Neural crest cell (in vitro differentiated cells): Measurements from ENCODE around the gene TET3. TPM values are rescaled to one million over a fixed set of nuclear protein-coding genes. Genes with fewer than 3 reads are reported as not detected.

Source experiments
- DNase-seq: peaks from one replicate; pipeline ENCODE4 v3.0.0; 2021; ENCODE audit warnings: low read depth, mixed read lengths, low spot score
- H3K27ac Mint-ChIP-seq: one replicate; pipeline ENCODE4 v1.8.0; 2021; ENCODE audit warnings: mild to moderate bottlenecking, mixed read lengths; ENCODE audit not compliant: unreplicated experiment
- H3K27me3 Mint-ChIP-seq: 2 replicates; pipeline ENCODE4 v1.8.0; 2021; ENCODE audit warnings: low read depth, mild to moderate bottlenecking, mixed read lengths
- H3K36me3 Mint-ChIP-seq: 2 replicates; pipeline ENCODE4 v1.8.0; 2021; ENCODE audit warnings: low read depth, mild to moderate bottlenecking, mixed read lengths
- H3K4me1 Mint-ChIP-seq: 2 replicates; pipeline ENCODE4 v1.8.0; 2021; ENCODE audit warnings: mixed read lengths
- H3K4me3 Mint-ChIP-seq: one replicate; pipeline ENCODE4 v1.8.0; 2021; ENCODE audit warnings: mild to moderate bottlenecking, mixed read lengths
- H3K9me3 Mint-ChIP-seq: 2 replicates; pipeline ENCODE4 v1.8.0; 2021; ENCODE audit warnings: mixed read lengths
- total RNA-seq: library from RNA; stranded (reverse); gene quantifications from 2 replicates; pipeline ENCODE4 v1.2.1, GENCODE V29; 2021
- TF ChIP-seq, protein P1 (sequence below): fragments of 200-600 bp; sonication (generic); conservative IDR thresholded peaks from 2 replicates; pipeline ENCODE4 v1.5.0; 2021; ENCODE audit warnings: antibody characterized with exemption, mild to moderate bottlenecking

The TET3 gene
- total RNA-seq, 1 donor from 2014 or later = 30.3 TPM

GRCh38 chr2:74028741-74029140 lies 44.0 kb downstream of the TET3 start:
- no peak for DNase-seq
- H3K4me1 Mint-ChIP-seq = peaks cover 47% of the 10 kb centered on the region
- H3K27me3 Mint-ChIP-seq = no peaks in the 10 kb centered on the region
- TF ChIP-seq, protein P1, sequence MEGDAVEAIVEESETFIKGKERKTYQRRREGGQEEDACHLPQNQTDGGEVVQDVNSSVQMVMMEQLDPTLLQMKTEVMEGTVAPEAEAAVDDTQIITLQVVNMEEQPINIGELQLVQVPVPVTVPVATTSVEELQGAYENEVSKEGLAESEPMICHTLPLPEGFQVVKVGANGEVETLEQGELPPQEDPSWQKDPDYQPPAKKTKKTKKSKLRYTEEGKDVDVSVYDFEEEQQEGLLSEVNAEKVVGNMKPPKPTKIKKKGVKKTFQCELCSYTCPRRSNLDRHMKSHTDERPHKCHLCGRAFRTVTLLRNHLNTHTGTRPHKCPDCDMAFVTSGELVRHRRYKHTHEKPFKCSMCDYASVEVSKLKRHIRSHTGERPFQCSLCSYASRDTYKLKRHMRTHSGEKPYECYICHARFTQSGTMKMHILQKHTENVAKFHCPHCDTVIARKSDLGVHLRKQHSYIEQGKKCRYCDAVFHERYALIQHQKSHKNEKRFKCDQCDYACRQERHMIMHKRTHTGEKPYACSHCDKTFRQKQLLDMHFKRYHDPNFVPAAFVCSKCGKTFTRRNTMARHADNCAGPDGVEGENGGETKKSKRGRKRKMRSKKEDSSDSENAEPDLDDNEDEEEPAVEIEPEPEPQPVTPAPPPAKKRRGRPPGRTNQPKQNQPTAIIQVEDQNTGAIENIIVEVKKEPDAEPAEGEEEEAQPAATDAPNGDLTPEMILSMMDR = no peak
- no peak overlapping the region for H3K27ac Mint-ChIP-seq
- H3K9me3 Mint-ChIP-seq = no peaks in the 10 kb centered on the region
- H3K36me3 Mint-ChIP-seq = peaks cover 5% of the 10 kb centered on the region
- no peak overlapping the region for H3K4me3 Mint-ChIP-seq

DNA sequence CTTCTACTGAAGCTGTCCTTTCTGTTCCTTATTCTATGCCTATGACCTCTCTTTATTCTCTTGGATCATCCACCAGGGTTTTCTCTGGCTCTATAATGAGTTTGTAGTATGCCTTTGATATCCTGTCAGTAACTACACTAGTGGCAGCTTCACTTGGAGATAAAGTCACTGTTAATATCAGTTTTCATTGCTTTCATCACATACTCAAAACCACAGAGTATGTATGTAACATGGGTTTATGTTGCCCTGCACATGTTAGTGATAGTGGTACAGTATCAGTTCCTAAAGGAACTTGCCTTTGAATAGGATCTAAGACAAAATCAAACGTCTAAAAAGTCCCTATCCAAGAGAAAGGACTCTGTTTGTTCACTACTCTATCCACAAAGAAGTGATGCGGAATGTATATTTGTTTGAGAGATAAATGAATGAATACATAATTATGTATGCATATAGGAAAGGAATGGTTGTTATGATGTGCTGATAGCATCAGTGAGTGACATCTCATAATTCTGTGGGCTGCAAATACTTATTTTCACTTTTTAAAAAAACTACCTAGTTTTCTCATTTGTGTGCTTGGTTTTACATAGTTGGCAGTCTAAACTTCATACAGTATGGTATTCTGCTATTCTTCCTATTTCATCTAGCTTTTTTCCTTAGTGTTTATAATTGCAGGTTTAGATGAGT lies 45.1 kb downstream of the TET3 start:
- TF ChIP-seq, protein P1 = no peak
- no peaks in the 10 kb centered on the region for H3K27me3 Mint-ChIP-seq
- peaks cover 5% of the 10 kb centered on the region for H3K36me3 Mint-ChIP-seq
- H3K4me3 Mint-ChIP-seq = no peak overlapping the region
- peaks cover 47% of the 10 kb centered on the region for H3K4me1 Mint-ChIP-seq
- DNase-seq = no peak
- no peaks in the 10 kb centered on the region for H3K9me3 Mint-ChIP-seq
- H3K27ac Mint-ChIP-seq = no peak overlapping the region

DNA sequence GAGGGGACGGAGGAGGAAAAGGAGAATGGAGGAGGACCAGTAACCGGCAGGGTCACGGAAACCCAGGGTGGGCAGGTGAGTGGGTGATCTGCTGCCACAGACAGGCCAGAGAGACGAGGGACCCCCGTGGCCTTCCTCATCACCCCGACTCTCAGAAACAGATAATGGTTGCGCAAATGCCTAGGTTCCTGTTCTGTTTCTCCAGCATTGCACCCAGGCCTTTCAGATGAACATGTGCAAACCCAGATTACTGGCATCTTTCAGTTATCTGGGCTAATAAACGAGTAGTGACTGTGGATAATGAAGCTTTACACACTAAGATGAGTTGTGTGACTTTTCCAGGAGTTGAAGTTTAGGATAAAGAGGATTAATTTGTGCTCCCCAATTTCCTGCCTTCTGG lies 46.5 kb downstream of the TET3 start:
- Mint-ChIP-seq H3K27ac (peak overlapping the region; percentile 81), H3K9me3 (no peaks in the 10 kb centered on the region), H3K27me3 (no peaks in the 10 kb centered on the region), H3K4me1 (peaks cover 47% of the 10 kb centered on the region), H3K36me3 (peaks cover 5% of the 10 kb centered on the region), H3K4me3 (no peak overlapping the region)
- DNase-seq = no peak
- TF ChIP-seq, protein P1 = no peak

DNA sequence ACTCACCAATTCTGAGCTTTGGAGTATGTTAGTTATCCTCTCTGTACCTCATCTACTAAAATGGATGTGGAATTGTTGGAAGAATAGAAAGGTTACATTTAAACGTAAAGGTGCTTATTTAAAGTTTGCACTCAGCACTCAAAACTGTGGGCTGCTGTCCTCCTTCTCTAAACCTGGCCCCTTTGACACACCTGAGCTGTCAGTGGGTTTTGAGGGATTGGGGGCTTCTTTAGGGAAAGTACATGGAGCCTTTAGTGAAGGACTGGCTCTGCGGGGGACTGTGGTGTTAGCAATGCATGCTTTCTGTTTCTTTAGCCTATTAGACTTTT lies 47.2 kb downstream of the TET3 start:
- TF ChIP-seq, protein P1 = no peak
- peaks cover 47% of the 10 kb centered on the region for H3K4me1 Mint-ChIP-seq
- H3K4me3 Mint-ChIP-seq = no peak overlapping the region

GRCh38 chr2:74033375-74033774 lies 48.7 kb downstream of the TET3 start:
- Mint-ChIP-seq H3K4me1 (peaks cover 45% of the 10 kb centered on the region), H3K9me3 (no peaks in the 10 kb centered on the region), H3K4me3 (no peak overlapping the region), H3K27ac (no peak overlapping the region), H3K27me3 (no peaks in the 10 kb centered on the region), H3K36me3 (peaks cover under 1% of the 10 kb centered on the region)
- no peak for DNase-seq
- TF ChIP-seq, protein P1 = no peak

More for the DNA sequence above, 47.2 kb downstream of the TET3 start:
- H3K27ac Mint-ChIP-seq = peak overlapping the region; percentile 4
- DNase-seq = no peak
- no peaks in the 10 kb centered on the region for H3K27me3 Mint-ChIP-seq
- H3K9me3 Mint-ChIP-seq = no peaks in the 10 kb centered on the region
- peaks cover 5% of the 10 kb centered on the region for H3K36me3 Mint-ChIP-seq

Other genes starting within 250 kb of the TET3 start
- gene TPRKB, start 247.6 kb upstream of the TET3 start, total RNA-seq = 44.2 and 46.2 TPM in 2 replicates
- 17.7 and 18.2 TPM in 2 replicates for gene DUSP11, start 204.8 kb upstream of the TET3 start, total RNA-seq
- gene C2orf78, start 200.7 kb upstream of the TET3 start, total RNA-seq = not detected in 2 replicates
- gene STAMBP, start 155.9 kb upstream of the TET3 start, total RNA-seq = 37.4 and 44.7 TPM in 2 replicates
- gene ACTG2, start 91.9 kb upstream of the TET3 start, total RNA-seq = 0.39 TPM in 1 of 2 replicates, not detected in the other
- 97.7 and 100 TPM in 2 replicates for gene DGUOK, start 58.0 kb upstream of the TET3 start, total RNA-seq
- 29.3 and 36.9 TPM in 2 replicates for gene BOLA3, start 163.0 kb downstream of the TET3 start, total RNA-seq
- gene MOB1A, start 194.0 kb downstream of the TET3 start, total RNA-seq = 93.5 and 94.6 TPM in 2 replicates
- 95.7 and 101 TPM in 2 replicates for gene MTHFD2, start 213.7 kb downstream of the TET3 start, total RNA-seq